ENCODE data around the gene MYL9.
A peak's percentile ranks its signal among the peaks of the same experiment; 100 is the strongest.

DNA sequence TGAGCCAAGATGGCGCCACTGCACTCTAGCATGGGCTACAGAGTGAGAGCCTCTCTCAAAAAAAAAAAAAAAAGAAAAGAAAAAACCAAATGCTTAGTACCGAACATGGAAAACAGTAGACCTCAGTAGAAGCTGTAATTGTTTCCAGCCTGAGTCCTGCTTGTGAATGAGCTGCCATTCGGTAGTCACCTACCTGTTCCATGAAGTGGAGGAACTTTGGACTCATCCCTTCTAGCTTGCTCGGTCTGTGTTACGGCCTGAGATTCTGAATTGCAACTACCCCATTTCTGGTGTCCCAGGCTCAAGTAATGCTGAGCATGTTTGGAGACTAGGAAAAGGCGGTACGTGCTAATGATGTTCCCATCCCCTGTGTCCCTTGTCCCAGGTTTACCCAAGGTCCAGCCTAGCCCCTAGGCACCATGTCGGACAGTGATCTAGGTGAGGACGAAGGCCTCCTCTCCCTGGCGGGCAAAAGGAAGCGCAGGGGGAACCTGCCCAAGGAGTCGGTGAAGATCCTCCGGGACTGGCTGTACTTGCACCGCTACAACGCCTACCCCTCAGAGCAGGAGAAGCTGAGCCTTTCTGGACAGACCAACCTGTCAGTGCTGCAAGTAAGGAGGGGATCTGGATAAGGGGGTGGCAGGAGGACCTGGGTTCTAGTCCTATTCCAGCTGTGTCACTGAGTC, 37.2 kb downstream of the MYL9 start:
- TF ChIP-seq, protein P1, sequence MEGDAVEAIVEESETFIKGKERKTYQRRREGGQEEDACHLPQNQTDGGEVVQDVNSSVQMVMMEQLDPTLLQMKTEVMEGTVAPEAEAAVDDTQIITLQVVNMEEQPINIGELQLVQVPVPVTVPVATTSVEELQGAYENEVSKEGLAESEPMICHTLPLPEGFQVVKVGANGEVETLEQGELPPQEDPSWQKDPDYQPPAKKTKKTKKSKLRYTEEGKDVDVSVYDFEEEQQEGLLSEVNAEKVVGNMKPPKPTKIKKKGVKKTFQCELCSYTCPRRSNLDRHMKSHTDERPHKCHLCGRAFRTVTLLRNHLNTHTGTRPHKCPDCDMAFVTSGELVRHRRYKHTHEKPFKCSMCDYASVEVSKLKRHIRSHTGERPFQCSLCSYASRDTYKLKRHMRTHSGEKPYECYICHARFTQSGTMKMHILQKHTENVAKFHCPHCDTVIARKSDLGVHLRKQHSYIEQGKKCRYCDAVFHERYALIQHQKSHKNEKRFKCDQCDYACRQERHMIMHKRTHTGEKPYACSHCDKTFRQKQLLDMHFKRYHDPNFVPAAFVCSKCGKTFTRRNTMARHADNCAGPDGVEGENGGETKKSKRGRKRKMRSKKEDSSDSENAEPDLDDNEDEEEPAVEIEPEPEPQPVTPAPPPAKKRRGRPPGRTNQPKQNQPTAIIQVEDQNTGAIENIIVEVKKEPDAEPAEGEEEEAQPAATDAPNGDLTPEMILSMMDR (IDR thresholded peaks at IDR 0.05 in 2 of 3, conservative IDR thresholded peaks at IDR 0.05 in 1 of 3; ENCODE audit: control insufficient read depth in 2 of 3, extremely low read depth in 1 of 3, insufficient read depth in 1 of 3, low read depth in 3 of 3, low read length in 3 of 3): no peak
- no peak for TF ChIP-seq RAD21 (IDR thresholded peaks at IDR 0.05; ENCODE audit: insufficient read depth, low read depth, low read length)
- no peak for TF ChIP-seq MYC (IDR thresholded peaks at IDR 0.05; ENCODE audit: insufficient read depth, insufficient read length, insufficient replicate concordance, low read length, severe bottlenecking)
- TF ChIP-seq CHD2 (IDR thresholded peaks at IDR 0.05; ENCODE audit: borderline replicate concordance, low read depth, low read length): no peak
- no peak for TF ChIP-seq EGR1 (IDR thresholded peaks at IDR 0.05; ENCODE audit: borderline replicate concordance in 1 of 2, low read depth in 2 of 2, low read length in 2 of 2)
- no peak for TF ChIP-seq SMAD1 (IDR thresholded peaks at IDR 0.05; ENCODE audit: low read depth, partially characterized antibody)
- TF ChIP-seq NR2C2 (IDR thresholded peaks at IDR 0.05; ENCODE audit: borderline replicate concordance, control insufficient read depth, insufficient read length, low read depth): no peak
- TF ChIP-seq MTA3 (IDR thresholded peaks at IDR 0.05; ENCODE audit: borderline replicate concordance, low read length): no peak
- no peak for TF ChIP-seq CHD4 (IDR thresholded peaks at IDR 0.05)
- peak; percentile 46; the same call in 1 of the 2 replicates for TF ChIP-seq POLR2AphosphoS5 (IDR thresholded peaks at IDR 0.05; ENCODE audit: low read length)
- no peak for TF ChIP-seq RELA (IDR thresholded peaks at IDR 0.05; ENCODE audit: borderline replicate concordance, partially characterized antibody)

All from GM12878 (cell line).